Lung (tissue), 12 donors: ENCODE measurements around the gene GCDH. TPM values are rescaled to one million over a fixed set of nuclear protein-coding genes. Genes with fewer than 3 reads are reported as not detected.

ENCODE experiments used
- ATAC-seq: fragments of 200-7000 bp; cut with Tn5 transposase; one replicate; pipeline ENCODE4 v1.9.1; 2020; ENCODE audit warnings: moderate number of reproducible peaks; ENCODE audit not compliant: insufficient read depth, low FRiP score
- DNase-seq, 3 donors: peaks; one replicate each; pipeline ENCODE4 v3.0.0-alpha.2; 2013 to 2017
- H3K27ac ChIP-seq, 2 donors: one replicate each; pipeline ENCODE4 v1.5.1; 2013; ENCODE audit warnings: mild to moderate bottlenecking in 2 of 2, moderate library complexity in 2 of 2, control low read depth in 1 of 2, inconsistent platforms in 1 of 2, low read depth in 1 of 2, low read length in 1 of 2
- H3K27me3 ChIP-seq, 3 donors: one replicate each; pipeline ENCODE4 v1.5.1; 2013; ENCODE audit warnings: low read length in 2 of 3; ENCODE audit not compliant: control insufficient read depth in 3 of 3, insufficient read depth in 3 of 3
- H3K36me3 ChIP-seq, 4 donors: one replicate each; pipeline ENCODE4 v1.5.1; 2013; ENCODE audit warnings: low read length in 4 of 4, mild to moderate bottlenecking in 1 of 4, moderate library complexity in 1 of 4; ENCODE audit not compliant: control insufficient read depth in 4 of 4, insufficient read depth in 4 of 4
- H3K4me1 ChIP-seq, 5 donors: one replicate each; pipeline ENCODE4 v1.5.1; 2013; ENCODE audit warnings: low read length in 5 of 5, mild to moderate bottlenecking in 2 of 5, moderate library complexity in 1 of 5; ENCODE audit not compliant: control insufficient read depth in 5 of 5, insufficient read depth in 5 of 5
- H3K4me3 ChIP-seq: one replicate; pipeline ENCODE4 v1.5.1; 2013; ENCODE audit warnings: mild to moderate bottlenecking, control low read depth, moderate library complexity
- H3K9ac ChIP-seq, 2 donors: one replicate each; pipeline ENCODE4 v1.5.1; 2013; ENCODE audit warnings: low read length in 2 of 2, control low read depth in 1 of 2; ENCODE audit not compliant: insufficient read depth in 1 of 2
- H3K9me3 ChIP-seq, 4 donors: one replicate each; pipeline ENCODE4 v1.5.1; 2013; ENCODE audit warnings: low read length in 3 of 4, mild to moderate bottlenecking in 1 of 4, moderate library complexity in 1 of 4; ENCODE audit not compliant: control insufficient read depth in 4 of 4, insufficient read depth in 3 of 4
- CTCF ChIP-seq: IDR thresholded peaks from 2 replicates; pipeline ENCODE4 v1.5.1; 2012; ENCODE audit warnings: mild to moderate bottlenecking; ENCODE audit errors: control extremely low read depth, extremely low read depth
- WGBS, 2 donors: extraction: QIAGEN DNeasy Blood & Tissue Kit; methylation state at CpG; one replicate each; pipeline ENCODE4 v1.1.7; 2013; 5-methylcytosine and 5-hydroxymethylcytosine counted together
- polyA plus RNA-seq, 2 donors: library from polyadenylated mRNA; stranded (reverse); fragments of 200-250 nt; gene quantifications; one replicate each; pipeline ENCODE4 v1.2.1, GENCODE V29; 2013
- total RNA-seq, 2 donors: library from RNA; depleted of rRNA in 1 of 2; stranded (reverse); fragments of >200 nt in 1 of 2; gene quantifications; one replicate each; pipeline ENCODE4 v1.2.1, GENCODE V29; 2014 to 2021
- donor health status: control.
- donor health status: control.
- donor health status: Bipolar disorder and iron deficiency.
- donor health status: healthy.
- donor health status: DM: yes; HTN: yes; CAD: no.

GCDH gene
- total and polyA plus RNA-seq, 4 donors = 15.6 to 33.8 (median 27.7) TPM

GRCh38 chr19:12940897-12941296 lies 49.9 kb downstream of the GCDH start:
- ATAC-seq (no peak), DNase-seq (no peak)
- no peak overlapping the region for H3K4me3 ChIP-seq
- TF ChIP-seq CTCF = no peak
- H3K27ac ChIP-seq = peak overlapping the region in 1 of 2 donors; percentile 28
- H3K27me3 ChIP-seq = no peaks in the 10 kb centered on the region
- no peaks in the 10 kb centered on the region for H3K9me3 ChIP-seq
- H3K36me3 ChIP-seq = peaks cover 24 to 51% (median 41%) of the 10 kb centered on the region in 4 donors
- no peak overlapping the region for H3K9ac ChIP-seq
- H3K4me1 ChIP-seq = peaks cover 11 to 25% (median 21%) of the 10 kb centered on the region in 5 donors
- 49 to 70% methylated on average over 2 of the region's 2 CpGs for WGBS, 2 donors

GRCh38 chr19:12943437-12944044 lies 52.6 kb downstream of the GCDH start:
- no peak for TF ChIP-seq CTCF
- 60 to 75% methylated on average over 18 of the region's 18 CpGs for WGBS, 2 donors
- H3K9ac ChIP-seq = no peak overlapping the region
- H3K4me3 ChIP-seq = no peak overlapping the region
- peaks cover 29 to 59% (median 50%) of the 10 kb centered on the region in 4 donors for H3K36me3 ChIP-seq
- H3K9me3 ChIP-seq = no peaks in the 10 kb centered on the region
- peak overlapping the region in 1 of 2 donors; percentile 18 for H3K27ac ChIP-seq
- no peaks in the 10 kb centered on the region for H3K27me3 ChIP-seq
- DNase-seq (no peak), ATAC-seq (no peak)
- H3K4me1 ChIP-seq = peaks cover 11 to 29% (median 19%) of the 10 kb centered on the region in 5 donors

- DNase-seq (no peak), ATAC-seq (no peak)
- Histone ChIP-seq H3K4me1 (peaks cover 11 to 29% (median 19%) of the 10 kb centered on the region in 5 donors), H3K9ac (no peak overlapping the region), H3K27me3 (no peaks in the 10 kb centered on the region), H3K36me3 (peaks cover 35 to 58% (median 54%) of the 10 kb centered on the region in 4 donors), H3K4me3 (no peak overlapping the region), H3K9me3 (no peaks in the 10 kb centered on the region), H3K27ac (peak overlapping the region in 1 of 2 donors; percentile 40)
- TF ChIP-seq CTCF = no peak
- WGBS, 2 donors = 38 to 52% methylated on average over 2 of the region's 2 CpGs
These were observed 53.2 kb downstream of the GCDH start for GRCh38 chr19:12944104-12944674.
